ENCODE data around the gene ARMCX4.
"Not testable (repeated sequence)": the region's sequence is repeated elsewhere in the genome, so short reads cannot be mapped to it uniquely, and the experiment has no call there.

ARMCX4 gene

GRCh38 chrX:101485212-101485949, at the start of gene ARMCX4:
ARMCX4 (plus strand) TSS chrX:101485456; CDS start chrX:101488590, 3,134 bp downstream.
- peak; percentile 48 for DNase-seq

- no peak for DNase-seq
Observed at GRCh38 chrX:101442085-101442484, 43.2 kb upstream of the ARMCX4 start.

GRCh38 chrX:101449279-101449678, 36.0 kb upstream of the ARMCX4 start:
- DNase-seq = no peak

GRCh38 chrX:101450085-101450484, 35.2 kb upstream of the ARMCX4 start:
- no peak for DNase-seq

- no peak for DNase-seq
Observed at GRCh38 chrX:101450961-101451360, 34.3 kb upstream of the ARMCX4 start.

GRCh38 chrX:101452056-101452455, 33.2 kb upstream of the ARMCX4 start:
- no peak for DNase-seq

- DNase-seq = no peak
Observed at GRCh38 chrX:101460669-101461068, 24.6 kb upstream of the ARMCX4 start.

GRCh38 chrX:101462892-101463291, 22.4 kb upstream of the ARMCX4 start:
- DNase-seq = peak; percentile 0

GRCh38 chrX:101478366-101478765, 6.9 kb upstream of the ARMCX4 start:
- DNase-seq = no peak

GRCh38 chrX:101482296-101482695, 3.0 kb upstream of the ARMCX4 start:
- DNase-seq = no peak

GRCh38 chrX:101483705-101484104, 1.6 kb upstream of the ARMCX4 start:
- no peak for DNase-seq

GRCh38 chrX:101484135-101484534, 1.1 kb upstream of the ARMCX4 start:
- DNase-seq = no peak

- no peak for DNase-seq
Observed at GRCh38 chrX:101488796-101489195, 3.5 kb downstream of the ARMCX4 start.

- DNase-seq = no peak
Observed at GRCh38 chrX:101491943-101492342, 6.7 kb downstream of the ARMCX4 start.

- no peak for DNase-seq
Observed at GRCh38 chrX:101493225-101493624, 8.0 kb downstream of the ARMCX4 start.

GRCh38 chrX:101502929-101503328, 17.7 kb downstream of the ARMCX4 start:
- not testable (repeated sequence) for DNase-seq

GRCh38 chrX:101507372-101507771, 22.1 kb downstream of the ARMCX4 start:
- DNase-seq = no peak

GRCh38 chrX:101507986-101508385, 22.7 kb downstream of the ARMCX4 start:
- DNase-seq = no peak

- no peak for DNase-seq
Observed at GRCh38 chrX:101530944-101531343, 45.7 kb downstream of the ARMCX4 start.

Data from CD4-positive, alpha-beta T cell treated with Interleukin-21 for 1 hour (primary cell).